ENCODE data around the gene COL18A1.

COL18A1 gene

GRCh38 chr21:45545236-45545570, 140.2 kb downstream of the COL18A1 start:
- FAIRE-seq (no peak), DNase-seq (ENCODE audit: insufficient read length, low spot score) (no peak)
- TF ChIP-seq, protein P1, sequence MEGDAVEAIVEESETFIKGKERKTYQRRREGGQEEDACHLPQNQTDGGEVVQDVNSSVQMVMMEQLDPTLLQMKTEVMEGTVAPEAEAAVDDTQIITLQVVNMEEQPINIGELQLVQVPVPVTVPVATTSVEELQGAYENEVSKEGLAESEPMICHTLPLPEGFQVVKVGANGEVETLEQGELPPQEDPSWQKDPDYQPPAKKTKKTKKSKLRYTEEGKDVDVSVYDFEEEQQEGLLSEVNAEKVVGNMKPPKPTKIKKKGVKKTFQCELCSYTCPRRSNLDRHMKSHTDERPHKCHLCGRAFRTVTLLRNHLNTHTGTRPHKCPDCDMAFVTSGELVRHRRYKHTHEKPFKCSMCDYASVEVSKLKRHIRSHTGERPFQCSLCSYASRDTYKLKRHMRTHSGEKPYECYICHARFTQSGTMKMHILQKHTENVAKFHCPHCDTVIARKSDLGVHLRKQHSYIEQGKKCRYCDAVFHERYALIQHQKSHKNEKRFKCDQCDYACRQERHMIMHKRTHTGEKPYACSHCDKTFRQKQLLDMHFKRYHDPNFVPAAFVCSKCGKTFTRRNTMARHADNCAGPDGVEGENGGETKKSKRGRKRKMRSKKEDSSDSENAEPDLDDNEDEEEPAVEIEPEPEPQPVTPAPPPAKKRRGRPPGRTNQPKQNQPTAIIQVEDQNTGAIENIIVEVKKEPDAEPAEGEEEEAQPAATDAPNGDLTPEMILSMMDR (IDR thresholded peaks at IDR 0.05; ENCODE audit: insufficient read depth, missing control alignments), result no peak

DNA sequence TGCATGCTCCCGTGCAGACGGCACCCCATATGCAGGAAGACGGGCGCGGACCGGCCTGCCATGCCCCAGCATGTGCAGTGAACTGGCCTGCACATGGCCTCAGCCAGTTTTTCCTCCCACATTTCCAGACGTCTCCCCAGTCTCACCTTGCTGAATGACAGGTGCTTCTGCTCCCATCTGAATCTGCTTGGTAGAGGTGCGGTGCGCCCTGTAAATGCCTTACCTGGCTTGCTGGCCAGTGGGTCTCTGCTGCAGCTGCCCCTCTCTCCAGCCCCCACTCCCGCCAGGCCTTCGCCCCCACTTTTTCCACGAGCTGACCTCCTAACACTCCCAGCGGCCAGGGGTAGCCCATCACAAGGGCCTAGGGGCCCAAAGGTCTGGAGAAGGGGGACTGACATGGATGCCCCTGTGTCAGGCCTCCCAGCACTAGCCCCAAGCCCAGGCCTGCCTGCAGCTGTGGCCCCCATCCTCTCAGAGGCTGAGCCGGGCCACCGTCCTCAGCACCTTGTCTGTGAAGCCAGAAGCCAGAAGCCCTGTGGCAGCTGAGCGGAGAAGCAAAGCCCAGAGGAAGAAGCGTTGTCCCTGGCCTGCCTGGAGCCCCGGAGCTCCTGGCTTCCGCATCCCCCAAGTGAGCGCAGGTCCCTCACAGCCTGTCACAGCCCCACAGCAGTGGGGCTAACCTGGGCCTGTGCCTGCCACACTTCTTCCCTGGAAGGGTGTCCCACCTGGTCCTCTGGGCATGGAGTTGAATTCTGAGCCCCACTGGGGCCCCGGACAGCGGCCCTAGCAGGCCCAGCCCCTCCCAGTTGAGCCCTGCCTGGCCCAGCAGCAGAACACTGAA, 140.9 kb downstream of the COL18A1 start:
- TF ChIP-seq, protein P1 (IDR thresholded peaks at IDR 0.05; ENCODE audit: insufficient read depth, missing control alignments), result no peak
- DNase-seq (ENCODE audit: insufficient read length, low spot score) (no peak), FAIRE-seq (no peak)

DNA sequence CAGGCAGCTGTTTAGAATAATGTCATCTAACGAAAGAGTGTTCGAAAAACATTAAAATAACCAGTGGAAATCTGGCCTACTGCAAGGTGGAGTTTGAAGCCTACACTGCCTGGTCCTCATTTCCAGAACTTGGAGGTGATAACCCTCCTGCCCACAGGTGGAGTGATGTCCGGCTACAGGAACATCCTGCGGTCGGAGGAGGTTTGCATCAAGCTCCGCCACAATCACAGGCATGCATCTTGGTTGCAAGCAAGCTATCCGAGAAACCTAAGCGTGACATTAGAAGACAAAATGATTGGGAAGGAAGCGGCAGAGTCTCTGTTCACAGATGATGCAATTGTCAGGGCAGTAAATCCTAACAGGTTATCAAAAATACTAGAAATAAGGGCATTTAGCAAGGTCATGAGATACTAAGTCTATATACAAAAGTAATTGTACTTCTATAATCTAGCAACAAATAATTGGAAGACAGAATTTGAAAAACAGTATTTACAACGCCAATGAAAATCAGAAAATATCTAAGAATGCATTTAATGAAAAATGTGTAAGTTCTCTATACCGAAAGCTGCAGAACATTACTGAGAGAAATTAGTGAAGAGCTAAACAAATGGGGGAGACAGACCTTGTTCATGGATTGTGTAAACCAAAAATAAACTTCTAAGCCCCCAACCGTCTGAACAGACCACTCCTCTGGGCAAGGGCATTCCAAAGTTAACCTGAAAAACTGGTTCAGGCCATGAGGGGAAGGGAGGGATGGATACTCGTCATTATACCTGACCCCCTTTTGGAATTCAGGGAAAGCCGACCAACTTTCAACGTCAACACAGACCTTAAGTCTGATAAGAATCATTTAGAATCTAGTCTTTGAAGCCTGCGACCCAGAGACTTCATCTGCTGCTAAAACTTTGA, 141.9 kb downstream of the COL18A1 start:
- FAIRE-seq (no peak), DNase-seq (ENCODE audit: insufficient read length, low spot score) (no peak)
- TF ChIP-seq, protein P1 (IDR thresholded peaks at IDR 0.05; ENCODE audit: insufficient read depth, missing control alignments), result no peak

- no peak for FAIRE-seq
- DNase-seq (ENCODE audit: insufficient read length, low spot score), result no peak
- TF ChIP-seq, protein P1 (IDR thresholded peaks at IDR 0.05; ENCODE audit: insufficient read depth, missing control alignments), result no peak
Observed at GRCh38 chr21:45547545-45547900, 142.6 kb downstream of the COL18A1 start.

- TF ChIP-seq, protein P1 (IDR thresholded peaks at IDR 0.05; ENCODE audit: insufficient read depth, missing control alignments), result no peak
- DNase-seq (ENCODE audit: insufficient read length, low spot score), result no peak
- no peak for FAIRE-seq
Observed at GRCh38 chr21:45548711-45549491, 143.9 kb downstream of the COL18A1 start.

DNA sequence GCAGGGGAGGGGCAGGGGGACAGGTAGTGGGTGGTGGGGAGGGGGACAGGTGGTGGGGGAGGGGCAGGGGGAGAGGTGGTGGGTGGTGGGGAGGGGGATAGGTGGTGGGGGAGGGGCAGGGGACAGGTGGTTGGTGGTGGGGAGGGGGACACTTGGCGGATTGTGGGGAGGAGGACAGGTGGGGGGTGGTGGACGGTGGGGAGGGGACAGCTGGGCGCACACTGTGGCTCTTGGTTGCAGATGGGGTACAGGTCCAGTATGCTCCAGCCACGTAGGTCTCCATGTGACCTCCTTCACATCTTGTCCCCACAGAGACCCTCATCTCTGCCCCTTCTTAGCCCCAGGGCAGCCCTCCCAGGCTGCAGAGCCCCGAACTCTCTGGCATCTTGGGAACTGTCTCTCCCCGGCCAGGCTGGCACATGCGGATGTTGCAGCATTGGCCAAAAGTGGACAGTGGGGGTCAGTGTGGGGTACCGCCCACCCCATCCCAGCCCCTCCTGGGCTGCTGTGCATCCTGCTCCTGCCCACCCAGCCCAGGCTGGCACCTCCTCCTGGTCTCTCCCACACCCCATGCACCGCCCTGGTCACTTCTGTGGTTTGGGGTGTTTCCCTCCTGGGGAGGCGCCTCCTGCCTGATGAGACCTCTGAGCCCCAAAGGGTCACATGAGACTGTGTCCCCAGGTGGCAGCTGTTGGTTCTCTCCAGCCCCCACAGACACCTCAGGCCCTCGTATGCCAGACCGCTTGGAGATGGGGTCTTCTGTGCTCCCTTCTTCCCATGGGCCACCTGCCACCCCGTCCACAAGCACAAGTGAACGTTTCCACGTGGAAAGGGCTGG, 144.9 kb downstream of the COL18A1 start:
- FAIRE-seq, result no peak
- DNase-seq (ENCODE audit: insufficient read length, low spot score), result no peak
- TF ChIP-seq, protein P1 (IDR thresholded peaks at IDR 0.05; ENCODE audit: insufficient read depth, missing control alignments), result no peak

All from D721Med (cell line).